Smooth muscle cell (in vitro differentiated cells): ENCODE data around the gene WDR26. TPM values are rescaled to one million over a fixed set of nuclear protein-coding genes. Genes with fewer than 3 reads are reported as not detected.

Experiments
- DNase-seq: peaks from one replicate; lab custom pipeline; 2025; ENCODE audit not compliant: unreplicated experiment; lab: John Stamatoyannopoulos, UW
- H2AFZ ChIP-seq: fragments of 200-600 bp; sonication (generic); 2 replicates; pipeline ENCODE4 v1.6.0; 2016; ENCODE audit warnings: antibody characterized with exemption, low read depth, mild to moderate bottlenecking
- H3F3A ChIP-seq: fragments of 200-600 bp; sonication (generic); 2 replicates; pipeline ENCODE4 v1.6.0; 2017; ENCODE audit warnings: antibody characterized with exemption, low read depth
- H3K27ac ChIP-seq: fragments of 200-600 bp; sonication (generic); 2 replicates; pipeline ENCODE4 v1.5.1; 2016; ENCODE audit warnings: low read depth, mild to moderate bottlenecking
- H3K27me3 ChIP-seq: fragments of 200-600 bp; sonication (generic); 2 replicates; pipeline ENCODE4 v1.6.1; 2016; ENCODE audit warnings: low read depth, mild to moderate bottlenecking
- H3K36me3 ChIP-seq: fragments of 200-600 bp; sonication (generic); 2 replicates; pipeline ENCODE4 v1.5.1; 2016; ENCODE audit warnings: low read depth
- H3K4me1 ChIP-seq: fragments of 200-600 bp; sonication (generic); 2 replicates; pipeline ENCODE4 v1.5.1; 2016; ENCODE audit warnings: low read depth
- H3K4me2 ChIP-seq: fragments of 200-600 bp; sonication (generic); 2 replicates; pipeline ENCODE4 v1.6.0; 2016; ENCODE audit warnings: mild to moderate bottlenecking
- H3K4me3 ChIP-seq: fragments of 200-600 bp; sonication (generic); 2 replicates; pipeline ENCODE4 v1.5.1; 2016; ENCODE audit warnings: mild to moderate bottlenecking
- H3K79me2 ChIP-seq: fragments of 200-600 bp; sonication (generic); 2 replicates; pipeline ENCODE4 v1.6.0; 2016; ENCODE audit warnings: low read depth, mild to moderate bottlenecking
- H3K9ac ChIP-seq: fragments of 200-600 bp; sonication (generic); 2 replicates; pipeline ENCODE4 v1.6.0; 2016; ENCODE audit warnings: low read depth
- H3K9me3 ChIP-seq: fragments of 200-600 bp; sonication (generic); replicated peaks from 2 replicates; pipeline ENCODE4 v1.5.1; 2016; ENCODE audit warnings: low read depth
- H4K20me1 ChIP-seq: fragments of 200-600 bp; sonication (generic); 2 replicates; pipeline ENCODE4 v1.6.0; 2016; ENCODE audit warnings: low read depth
- CTCF ChIP-seq: fragments of 200-600 bp; sonication (generic); IDR thresholded peaks from 2 replicates; pipeline ENCODE4 v1.5.1; 2017; ENCODE audit warnings: borderline replicate concordance, mild to moderate bottlenecking, antibody characterized with exemption; ENCODE audit not compliant: insufficient read depth, poor library complexity, severe bottlenecking
- whole genome bisulfite sequencing: methylation state at CpG from one replicate; pipeline ENCODE4 v1.1.7; 2016; ENCODE audit warnings: low lambda C conversion rate; 5-methylcytosine and 5-hydroxymethylcytosine counted together
- polyA plus RNA-seq: library from polyadenylated mRNA; unstranded; fragments of >200 nt; fragmentation: Nextera tagmentation; extraction: Ambion mirVana; gene quantifications from 2 replicates; pipeline ENCODE4 v1.2.1, GENCODE V29; 2016
- total RNA-seq: library from RNA; depleted of rRNA; stranded (reverse); fragments of >200 nt; gene quantifications from 2 replicates; pipeline ENCODE4 v1.2.3, GENCODE V29; 2014

Gene WDR26
- total and polyA plus RNA-seq, 2 experiments from 2014 or later = 8.6 to 81.4 TPM

- no peak for TF ChIP-seq CTCF
- 96% methylated on average over 2 of the region's 2 CpGs for WGBS
- H3K9ac ChIP-seq = no peak overlapping the region
- no peaks in the 10 kb centered on the region for H4K20me1 ChIP-seq
- H3K9me3 ChIP-seq = no peaks in the 10 kb centered on the region
- no peaks in the 10 kb centered on the region for H3K79me2 ChIP-seq
- H3K27me3 ChIP-seq = no peaks in the 10 kb centered on the region
- no peaks in the 10 kb centered on the region for H3F3A ChIP-seq
- peaks cover 4% of the 10 kb centered on the region for H3K4me1 ChIP-seq
- DNase-seq = no peak
- no peaks in the 10 kb centered on the region for H3K36me3 ChIP-seq
- no peak overlapping the region for H3K27ac ChIP-seq
- no peak overlapping the region for H3K4me3 ChIP-seq
- H2AFZ ChIP-seq = no peak overlapping the region
- H3K4me2 ChIP-seq = peak overlapping the region; percentile 12
Observed at GRCh38 chr1:224447251-224447650, 12.7 kb upstream of the WDR26 start.

DNA sequence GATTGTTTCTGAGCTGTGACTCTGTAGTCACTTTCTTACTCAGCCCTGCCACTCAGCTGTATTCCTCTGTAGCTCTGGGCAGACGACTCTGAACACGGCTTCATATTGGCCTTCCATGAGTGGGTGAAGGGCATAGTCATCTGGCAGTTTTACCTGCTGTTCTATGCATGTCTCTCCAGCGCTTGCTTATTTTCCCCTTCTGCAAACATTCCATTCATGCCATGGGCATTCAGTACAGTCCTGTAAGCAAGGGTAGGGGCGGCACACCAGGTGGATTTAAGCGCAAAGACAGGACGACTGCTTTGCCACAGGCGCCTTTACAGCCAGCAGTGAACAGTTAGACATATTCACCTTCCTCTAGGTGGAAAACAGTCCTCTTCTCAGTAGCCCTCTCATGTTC, 4.4 kb upstream of the WDR26 start:
- no peak for DNase-seq
- Histone ChIP-seq H3K4me1 (peaks cover 13% of the 10 kb centered on the region), H3K9ac (no peak overlapping the region), H3K27ac (no peak overlapping the region), H3K4me2 (no peak overlapping the region), H3K9me3 (no peaks in the 10 kb centered on the region), H4K20me1 (peaks cover 2% of the 10 kb centered on the region), H2AFZ (no peak overlapping the region), H3K27me3 (no peaks in the 10 kb centered on the region), H3K36me3 (no peaks in the 10 kb centered on the region), H3K4me3 (no peak overlapping the region), H3F3A (no peaks in the 10 kb centered on the region), H3K79me2 (peaks cover 40% of the 10 kb centered on the region)
- TF ChIP-seq CTCF = no peak
- WGBS = 85% methylated on average over 7 of the region's 7 CpGs

GRCh38 chr1:224435999-224436398, 1.4 kb upstream of the WDR26 start:
- peaks cover 20% of the 10 kb centered on the region for H3F3A ChIP-seq
- DNase-seq = no peak
- peak overlapping the region; percentile 70 for H3K9ac ChIP-seq
- no peak for TF ChIP-seq CTCF
- no peaks in the 10 kb centered on the region for H3K36me3 ChIP-seq
- H3K27me3 ChIP-seq = no peaks in the 10 kb centered on the region
- H3K27ac ChIP-seq = peak overlapping the region; percentile 84
- peaks cover 32% of the 10 kb centered on the region for H3K4me1 ChIP-seq
- H2AFZ ChIP-seq = peak overlapping the region; percentile 93
- peak overlapping the region; percentile 90 for H3K4me3 ChIP-seq
- H3K9me3 ChIP-seq = no peaks in the 10 kb centered on the region
- peaks cover 70% of the 10 kb centered on the region for H3K79me2 ChIP-seq
- WGBS = 60% methylated on average over 1 of the region's 1 CpG
- peak overlapping the region; percentile 90 for H3K4me2 ChIP-seq
- H4K20me1 ChIP-seq = peaks cover 31% of the 10 kb centered on the region

GRCh38 chr1:224435318-224435763, 744 bp upstream of the WDR26 start:
- 8% methylated on average over 4 of the region's 4 CpGs for WGBS

More at GRCh38 chr1:224435318-224435763, 744 bp upstream of the WDR26 start:
- H3F3A ChIP-seq = peaks cover 20% of the 10 kb centered on the region
- H2AFZ ChIP-seq = peak overlapping the region; percentile 93
- H3K27me3 ChIP-seq = no peaks in the 10 kb centered on the region
- H3K4me2 ChIP-seq = peak overlapping the region; percentile 90
- H3K79me2 ChIP-seq = peaks cover 71% of the 10 kb centered on the region
- peak overlapping the region; percentile 70 for H3K9ac ChIP-seq
- H3K36me3 ChIP-seq = no peaks in the 10 kb centered on the region
- no peak for DNase-seq
- no peaks in the 10 kb centered on the region for H3K9me3 ChIP-seq
- peak overlapping the region; percentile 90 for H3K4me3 ChIP-seq
- H3K4me1 ChIP-seq = peaks cover 38% of the 10 kb centered on the region
- no peak for TF ChIP-seq CTCF
- peaks cover 38% of the 10 kb centered on the region for H4K20me1 ChIP-seq
- H3K27ac ChIP-seq = peak overlapping the region; percentile 84
